Left ventricle myocardium inferior (tissue), 1 donor: ENCODE measurements around the gene MED27. TPM values are rescaled to one million over a fixed set of nuclear protein-coding genes. Genes with fewer than 3 reads are reported as not detected.

Source experiments
- DNase-seq: peaks from one replicate; pipeline ENCODE4 v3.0.0-alpha.2; 2020
- H3K27ac ChIP-seq: fragments of 200-600 bp; replicated peaks from 2 replicates; pipeline ENCODE4 v1.8.0; 2021
- H3K27me3 ChIP-seq: fragments of 200-600 bp; 2 replicates; pipeline ENCODE4 v1.8.0; 2021; ENCODE audit warnings: low read depth
- H3K36me3 ChIP-seq: fragments of 200-600 bp; 2 replicates; pipeline ENCODE4 v1.8.0; 2021
- H3K4me1 ChIP-seq: fragments of 200-600 bp; 2 replicates; pipeline ENCODE4 v1.8.0; 2021
- H3K4me3 ChIP-seq: fragments of 200-600 bp; 2 replicates; pipeline ENCODE4 v1.8.0; 2021; ENCODE audit warnings: mild to moderate bottlenecking, moderate library complexity
- H3K9me3 ChIP-seq: fragments of 200-600 bp; replicated peaks from 2 replicates; pipeline ENCODE4 v1.8.0; 2021
- intact Hi-C: fragments of 100-400 bp; cut with micrococcal nuclease; formaldehyde crosslinking; loops from one replicate; pipeline ENCODE4 v1.11.0; 2022
- total RNA-seq: library from RNA; stranded (reverse); fragmentation: NEBNext Ultra II Directional; extraction: Animal tissue kit (Norgen Biotek cat#: 25700); gene quantifications from one replicate; pipeline ENCODE4 v1.2.1, GENCODE V29; 2021
- TF ChIP-seq, protein P1 (sequence below): fragments of 200-600 bp; IDR thresholded peaks from 2 replicates; pipeline ENCODE4 v1.8.0; 2021; ENCODE audit warnings: antibody characterized with exemption, mild to moderate bottlenecking, borderline replicate concordance
- donor health status: DM: no; HTN: yes; CAD: no; lungs with severe emphysema.

The MED27 gene
- total RNA-seq, 1 donor from 2014 or later: 16.3 TPM

DNA sequence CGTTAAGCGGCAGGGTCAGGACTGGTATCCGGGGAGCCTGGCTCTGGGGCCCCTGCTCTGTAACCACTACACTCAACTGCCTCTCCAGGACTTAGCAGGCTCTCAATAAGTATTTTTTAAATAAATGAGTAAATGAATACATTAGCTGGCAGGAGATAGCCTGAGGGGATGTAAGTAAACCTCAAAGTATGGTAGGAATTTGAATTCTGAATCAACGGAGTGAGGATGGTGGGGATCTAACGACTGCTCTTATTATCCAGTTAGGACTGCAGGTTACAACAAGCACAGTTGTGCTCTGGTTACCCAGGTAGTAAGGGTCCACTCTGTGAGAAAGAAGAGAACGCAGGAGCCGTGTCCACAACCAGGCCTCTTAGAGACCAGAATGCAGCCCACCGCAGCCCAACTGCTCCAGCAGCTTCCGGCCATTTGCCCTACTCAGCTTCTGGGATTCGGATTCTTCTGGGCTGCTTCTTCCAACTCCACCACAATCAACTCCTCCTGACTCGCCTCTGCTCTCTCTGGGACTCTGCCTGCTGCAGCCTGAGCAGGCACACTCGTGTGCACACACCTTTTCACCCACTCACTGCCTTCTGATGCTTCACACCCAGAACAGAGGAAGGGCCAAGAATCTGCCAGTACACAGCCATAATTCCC lies 52.6 kb downstream of the MED27 start:
- TF ChIP-seq, protein P1, sequence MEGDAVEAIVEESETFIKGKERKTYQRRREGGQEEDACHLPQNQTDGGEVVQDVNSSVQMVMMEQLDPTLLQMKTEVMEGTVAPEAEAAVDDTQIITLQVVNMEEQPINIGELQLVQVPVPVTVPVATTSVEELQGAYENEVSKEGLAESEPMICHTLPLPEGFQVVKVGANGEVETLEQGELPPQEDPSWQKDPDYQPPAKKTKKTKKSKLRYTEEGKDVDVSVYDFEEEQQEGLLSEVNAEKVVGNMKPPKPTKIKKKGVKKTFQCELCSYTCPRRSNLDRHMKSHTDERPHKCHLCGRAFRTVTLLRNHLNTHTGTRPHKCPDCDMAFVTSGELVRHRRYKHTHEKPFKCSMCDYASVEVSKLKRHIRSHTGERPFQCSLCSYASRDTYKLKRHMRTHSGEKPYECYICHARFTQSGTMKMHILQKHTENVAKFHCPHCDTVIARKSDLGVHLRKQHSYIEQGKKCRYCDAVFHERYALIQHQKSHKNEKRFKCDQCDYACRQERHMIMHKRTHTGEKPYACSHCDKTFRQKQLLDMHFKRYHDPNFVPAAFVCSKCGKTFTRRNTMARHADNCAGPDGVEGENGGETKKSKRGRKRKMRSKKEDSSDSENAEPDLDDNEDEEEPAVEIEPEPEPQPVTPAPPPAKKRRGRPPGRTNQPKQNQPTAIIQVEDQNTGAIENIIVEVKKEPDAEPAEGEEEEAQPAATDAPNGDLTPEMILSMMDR: no peak
- intact Hi-C loops: no loop called here
- no peak for DNase-seq
- no peaks in the 10 kb centered on the region for H3K27me3 ChIP-seq
- H3K36me3 ChIP-seq: no peaks in the 10 kb centered on the region
- no peak overlapping the region for H3K27ac ChIP-seq
- no peak overlapping the region for H3K4me3 ChIP-seq
- H3K4me1 ChIP-seq: peaks cover 22% of the 10 kb centered on the region
- H3K9me3 ChIP-seq: no peaks in the 10 kb centered on the region

GRCh38 chr9:132025766-132026165 lies 53.9 kb downstream of the MED27 start:
- no peaks in the 10 kb centered on the region for H3K9me3 ChIP-seq
- H3K36me3 ChIP-seq: no peaks in the 10 kb centered on the region
- H3K4me3 ChIP-seq: no peak overlapping the region
- DNase-seq: no peak
- TF ChIP-seq, protein P1: no peak
- intact Hi-C loops: no loop called here
- H3K4me1 ChIP-seq: peaks cover 32% of the 10 kb centered on the region
- no peaks in the 10 kb centered on the region for H3K27me3 ChIP-seq
- no peak overlapping the region for H3K27ac ChIP-seq

DNA sequence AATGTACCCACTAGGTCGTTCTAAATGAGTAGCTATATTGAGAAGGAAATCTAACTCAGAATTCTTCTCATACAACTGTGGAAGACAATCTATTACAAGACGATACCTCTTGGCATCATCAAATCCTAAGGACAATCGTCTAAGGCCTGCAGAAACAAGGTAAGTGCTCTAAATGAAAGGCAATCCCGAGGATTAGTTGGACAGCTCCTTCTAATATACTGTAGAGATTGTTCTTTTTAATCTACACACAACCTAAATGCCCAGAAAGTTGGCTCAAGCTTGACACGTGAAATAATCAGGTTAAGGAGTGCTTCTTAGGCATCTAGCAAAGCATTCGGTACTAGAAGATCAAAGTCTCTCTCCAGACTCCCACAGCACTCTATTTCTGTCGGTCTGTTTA lies 55.1 kb downstream of the MED27 start:
- intact Hi-C loops: no loop called here
- Histone ChIP-seq H3K27me3 (no peaks in the 10 kb centered on the region), H3K27ac (no peak overlapping the region), H3K4me3 (no peak overlapping the region), H3K36me3 (no peaks in the 10 kb centered on the region), H3K4me1 (peaks cover 43% of the 10 kb centered on the region), H3K9me3 (no peaks in the 10 kb centered on the region)
- TF ChIP-seq, protein P1: no peak
- DNase-seq: no peak

DNA sequence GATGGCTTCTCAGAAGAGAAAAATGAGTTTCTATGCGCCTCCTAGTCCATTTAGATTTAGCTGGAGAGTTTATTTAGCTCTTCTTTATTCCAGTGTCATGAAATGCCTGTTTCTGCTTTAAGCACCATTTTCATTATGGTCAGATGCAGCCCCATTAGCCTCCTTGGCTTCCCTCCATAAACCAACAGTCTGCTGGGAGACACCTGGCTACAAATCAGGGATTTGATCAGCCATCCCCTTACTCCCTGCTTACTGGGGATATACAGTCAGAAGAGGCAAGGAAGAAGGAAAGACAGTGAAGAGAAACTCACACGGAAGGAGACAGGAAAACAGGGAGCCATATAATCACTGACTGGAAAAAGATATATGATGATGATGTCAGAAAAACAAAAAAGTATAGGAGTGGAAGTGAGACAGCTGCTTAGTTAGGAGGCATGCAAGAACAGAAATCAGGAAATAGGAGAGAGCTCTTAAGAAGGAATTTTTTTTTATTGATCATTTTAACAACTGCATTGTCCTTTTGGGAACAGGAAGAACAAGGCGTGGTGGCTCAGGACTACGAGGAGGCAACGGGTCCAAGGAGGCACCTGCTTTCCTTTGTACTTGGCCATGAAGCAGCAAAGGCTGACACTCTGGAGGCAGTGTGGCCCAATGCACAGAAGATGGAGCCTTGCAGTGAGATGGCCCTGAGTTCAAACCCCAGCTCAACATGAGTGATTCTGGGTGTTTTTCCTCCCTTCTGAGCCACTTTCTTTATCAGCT lies 56.1 kb downstream of the MED27 start:
- H3K27me3 ChIP-seq: no peaks in the 10 kb centered on the region
- DNase-seq: no peak
- H3K27ac ChIP-seq: no peak overlapping the region
- intact Hi-C loops: no loop called here
- TF ChIP-seq, protein P1: no peak
- no peaks in the 10 kb centered on the region for H3K9me3 ChIP-seq
- no peaks in the 10 kb centered on the region for H3K36me3 ChIP-seq
- peaks cover 51% of the 10 kb centered on the region for H3K4me1 ChIP-seq
- H3K4me3 ChIP-seq: no peak overlapping the region

DNA sequence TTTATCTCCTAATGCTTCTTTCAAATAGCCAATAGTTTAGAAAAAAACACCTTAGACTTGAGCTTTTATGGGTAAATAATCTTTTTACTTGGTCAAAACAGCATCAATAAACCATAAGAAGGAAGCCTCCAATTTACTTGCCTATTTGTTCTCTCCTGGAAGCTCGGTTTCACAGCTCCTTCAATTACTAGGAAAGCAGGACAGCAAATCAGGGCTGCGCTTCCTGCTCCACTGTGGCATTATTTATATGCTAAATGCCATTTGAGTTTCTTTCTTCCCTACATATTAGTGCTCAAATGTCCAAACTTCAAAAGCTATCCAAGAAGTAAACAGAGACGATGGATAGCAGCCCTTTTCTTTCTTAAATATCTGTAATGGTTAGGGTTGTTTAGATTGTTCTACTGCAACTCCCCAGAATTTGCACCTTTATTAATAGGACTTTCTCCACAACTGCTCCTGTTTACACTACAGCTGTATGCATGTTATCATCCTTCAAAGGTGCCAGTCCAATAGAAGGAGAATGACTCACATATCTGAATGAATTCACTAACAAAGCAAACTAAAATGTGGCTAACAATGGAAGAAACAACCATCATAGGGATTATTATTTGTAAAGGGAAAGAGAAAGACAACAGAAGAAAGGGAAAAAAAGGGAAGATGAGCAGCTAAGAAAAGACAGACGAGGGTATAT lies 58.7 kb downstream of the MED27 start:
- Histone ChIP-seq H3K4me3 (no peak overlapping the region), H3K4me1 (peaks cover 39% of the 10 kb centered on the region), H3K36me3 (no peaks in the 10 kb centered on the region), H3K27me3 (no peaks in the 10 kb centered on the region), H3K9me3 (no peaks in the 10 kb centered on the region), H3K27ac (no peak overlapping the region)
- intact Hi-C loops: no loop called here
- TF ChIP-seq, protein P1: no peak
- no peak for DNase-seq
